GM12874 (cell line): ENCODE results near the gene UPF1.

Experiments used
- TF ChIP-seq, protein P1 (sequence below): IDR thresholded peaks from 2 replicates; pipeline ENCODE4 v1.5.1; 2011; ENCODE audit warnings: low read depth, mild to moderate bottlenecking, control low read depth, low read length, moderate library complexity; ENCODE audit not compliant: insufficient read depth

UPF1 gene

DNA sequence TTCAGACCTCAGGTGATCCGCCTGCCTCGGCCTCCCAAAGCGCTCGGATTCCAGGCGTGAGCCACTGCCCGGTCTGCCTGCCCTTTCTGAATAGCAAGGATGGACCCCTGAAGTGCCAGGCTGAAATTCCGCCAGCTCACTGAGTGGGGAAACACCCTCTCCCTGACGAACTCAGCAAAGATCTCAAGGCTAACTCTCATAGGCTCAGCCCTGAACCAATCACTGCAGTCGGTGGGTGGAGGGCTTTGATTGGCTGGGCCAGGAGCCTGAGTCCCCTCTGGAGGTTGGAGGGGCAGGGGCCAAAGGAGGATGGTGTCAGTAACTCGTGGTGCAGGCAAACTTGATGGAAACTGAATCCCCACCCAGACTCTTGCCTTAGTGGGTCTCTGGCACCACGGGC is 29.4 kb upstream of the UPF1 start:
- TF ChIP-seq, protein P1, sequence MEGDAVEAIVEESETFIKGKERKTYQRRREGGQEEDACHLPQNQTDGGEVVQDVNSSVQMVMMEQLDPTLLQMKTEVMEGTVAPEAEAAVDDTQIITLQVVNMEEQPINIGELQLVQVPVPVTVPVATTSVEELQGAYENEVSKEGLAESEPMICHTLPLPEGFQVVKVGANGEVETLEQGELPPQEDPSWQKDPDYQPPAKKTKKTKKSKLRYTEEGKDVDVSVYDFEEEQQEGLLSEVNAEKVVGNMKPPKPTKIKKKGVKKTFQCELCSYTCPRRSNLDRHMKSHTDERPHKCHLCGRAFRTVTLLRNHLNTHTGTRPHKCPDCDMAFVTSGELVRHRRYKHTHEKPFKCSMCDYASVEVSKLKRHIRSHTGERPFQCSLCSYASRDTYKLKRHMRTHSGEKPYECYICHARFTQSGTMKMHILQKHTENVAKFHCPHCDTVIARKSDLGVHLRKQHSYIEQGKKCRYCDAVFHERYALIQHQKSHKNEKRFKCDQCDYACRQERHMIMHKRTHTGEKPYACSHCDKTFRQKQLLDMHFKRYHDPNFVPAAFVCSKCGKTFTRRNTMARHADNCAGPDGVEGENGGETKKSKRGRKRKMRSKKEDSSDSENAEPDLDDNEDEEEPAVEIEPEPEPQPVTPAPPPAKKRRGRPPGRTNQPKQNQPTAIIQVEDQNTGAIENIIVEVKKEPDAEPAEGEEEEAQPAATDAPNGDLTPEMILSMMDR: no peak

DNA sequence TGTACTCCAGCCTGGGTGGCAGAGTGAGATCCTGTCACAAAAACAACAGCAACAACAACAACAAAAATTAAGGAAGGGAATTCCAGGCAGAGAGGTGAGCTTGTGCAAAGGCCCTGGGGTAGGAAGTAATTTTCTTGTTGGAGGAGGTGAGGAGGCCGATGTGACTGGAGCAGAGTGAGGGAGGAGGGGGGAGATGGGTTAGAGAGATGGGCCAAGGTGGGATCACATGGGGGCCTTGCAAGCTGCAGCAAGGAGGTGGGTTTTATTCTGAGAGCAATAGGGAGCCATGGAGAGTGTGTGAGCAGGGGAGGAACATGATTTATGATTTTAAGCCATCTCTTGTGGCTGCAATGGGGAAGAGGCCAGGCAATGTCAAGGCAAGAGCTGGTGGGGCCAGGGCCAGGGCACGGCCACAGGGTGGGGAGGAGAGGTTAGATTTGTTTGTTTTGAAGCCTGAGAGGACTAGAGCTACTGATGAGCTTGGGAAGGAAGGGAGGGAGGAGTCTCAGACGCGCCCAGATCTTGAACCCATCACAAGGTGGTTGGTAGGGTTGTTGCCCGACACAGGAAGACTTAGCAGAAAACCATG is 28.1 kb upstream of the UPF1 start:
- TF ChIP-seq, protein P1: no peak

DNA sequence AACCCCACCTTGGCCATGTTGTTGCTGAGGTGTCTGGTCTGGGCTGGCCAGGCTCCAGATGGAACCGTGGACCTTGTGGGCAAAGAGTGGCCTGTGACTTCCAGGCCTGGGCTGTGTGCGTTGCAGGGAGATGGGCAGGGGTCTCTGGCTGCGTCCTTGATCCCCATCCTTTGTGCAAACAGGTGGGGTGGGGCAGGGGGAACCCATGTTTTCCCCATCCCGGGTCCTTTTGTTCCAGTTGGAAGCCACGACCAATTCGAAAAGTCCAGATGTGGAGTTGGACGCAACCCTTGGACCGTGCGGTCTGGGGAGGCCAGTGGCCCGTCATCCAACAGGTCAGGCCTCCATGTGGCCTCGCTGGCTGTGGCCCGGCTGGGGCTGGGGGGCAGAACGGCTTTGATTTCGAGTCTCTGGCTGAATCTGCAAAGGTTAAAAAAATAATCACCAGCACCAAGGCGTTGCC is 27.6 kb upstream of the UPF1 start:
- TF ChIP-seq, protein P1: no peak

DNA sequence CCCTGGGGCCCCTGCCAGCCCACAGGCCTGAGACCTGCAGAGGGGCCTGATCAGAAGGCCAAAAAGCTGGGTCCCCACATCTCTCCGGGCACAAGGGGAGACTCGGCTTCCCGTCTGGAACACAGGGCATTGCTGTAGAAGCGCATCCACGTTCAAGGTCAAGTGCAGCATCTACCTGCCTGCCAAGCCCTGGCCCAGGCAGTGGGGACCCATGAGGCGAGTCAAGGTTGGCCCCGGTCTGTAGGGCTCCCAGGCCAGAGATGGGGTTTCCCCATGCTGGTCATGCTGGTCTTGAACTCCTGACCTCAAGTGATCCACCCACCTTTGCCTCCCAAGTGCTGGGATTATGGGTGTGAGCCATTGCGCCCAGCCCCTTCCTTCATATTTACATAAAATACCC is 27.1 kb upstream of the UPF1 start:
- TF ChIP-seq, protein P1: no peak

DNA sequence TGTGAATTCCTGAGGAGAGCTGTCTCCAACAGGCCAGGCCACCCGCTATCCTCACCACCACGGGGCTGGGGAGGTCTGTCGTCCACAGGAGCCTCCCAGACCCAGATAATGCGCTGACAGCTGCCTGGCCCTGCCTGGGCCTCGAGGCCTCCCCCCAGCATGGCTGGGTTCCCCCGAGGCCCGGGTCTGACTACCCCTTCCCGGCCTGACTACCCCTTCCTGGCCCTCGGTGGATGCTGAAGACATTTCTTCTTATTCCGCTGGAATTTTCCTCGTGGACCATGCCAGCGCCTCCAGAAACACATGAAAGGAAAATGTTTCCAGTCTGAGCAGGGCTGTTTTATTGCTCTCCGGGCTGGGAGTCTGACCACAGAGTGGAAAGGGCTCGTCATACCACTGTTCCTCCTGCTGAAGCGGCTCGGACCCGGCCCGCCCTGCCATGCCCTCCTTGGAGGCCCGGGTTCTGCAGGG is 23.9 kb upstream of the UPF1 start:
- TF ChIP-seq, protein P1: no peak

DNA sequence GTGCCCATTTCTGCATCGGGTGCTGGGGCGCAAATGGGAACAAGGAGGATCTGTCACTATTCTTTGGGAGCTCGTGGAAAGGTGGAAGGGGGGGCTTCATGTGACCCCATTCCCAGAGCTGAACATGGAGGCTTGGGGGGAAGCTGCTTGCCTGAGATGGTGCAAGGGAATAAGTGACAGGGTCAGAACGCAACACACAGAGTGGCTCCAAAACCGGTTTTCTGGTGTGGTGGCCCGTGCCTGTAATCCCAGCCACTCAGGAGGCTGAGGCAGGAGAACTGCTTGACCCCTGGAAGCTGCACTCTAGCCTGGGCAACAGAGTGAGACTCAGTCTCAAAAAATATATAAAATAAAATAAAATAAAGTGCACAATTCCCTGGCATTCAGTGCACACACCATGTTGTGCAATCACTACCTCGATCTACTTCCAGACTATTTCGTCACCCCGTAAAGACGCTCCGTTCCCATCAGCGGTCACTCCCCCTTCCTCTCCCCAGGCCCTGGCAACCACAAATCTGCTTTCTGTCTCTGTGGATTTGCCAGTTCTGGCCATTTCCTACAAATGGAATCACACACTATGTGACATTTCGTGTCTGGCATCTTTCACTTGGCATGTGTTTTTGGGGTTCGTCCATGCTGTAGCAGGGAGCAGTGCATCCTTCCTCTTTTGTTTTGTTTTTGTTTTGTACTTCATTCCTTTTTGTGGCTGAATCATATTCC is 22.4 kb upstream of the UPF1 start:
- TF ChIP-seq, protein P1: no peak

DNA sequence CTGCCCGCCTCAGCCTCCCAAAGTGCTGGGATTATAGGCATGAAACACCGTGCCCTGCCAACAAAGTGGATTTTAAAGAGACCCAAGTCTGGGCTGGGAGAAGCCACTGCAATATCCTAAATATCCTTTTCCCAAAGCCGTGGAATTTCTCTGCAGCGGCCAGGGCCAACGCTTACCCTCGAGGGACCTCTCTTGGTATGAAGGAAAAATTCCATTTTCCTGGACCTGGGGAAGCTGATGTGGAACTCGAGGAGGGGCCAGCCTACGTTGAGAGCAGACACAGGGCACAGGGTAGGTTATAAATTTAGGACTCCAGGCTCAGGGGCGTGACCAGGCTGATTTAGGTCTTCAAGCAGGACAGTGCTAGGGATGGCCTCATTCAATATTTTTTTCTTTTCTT is 17.7 kb upstream of the UPF1 start:
- TF ChIP-seq, protein P1: no peak
